HCT116 (cell line): ENCODE data around the gene CTRB2. TPM values are rescaled to one million over a fixed set of nuclear protein-coding genes. Genes with fewer than 3 reads are reported as not detected.

Source experiments
- ATAC-seq: fragments of 200-7000 bp; cut with Tn5 transposase; 2 replicates; pipeline ENCODE4 v1.9.1; 2020; ENCODE audit warnings: mild to moderate bottlenecking, moderate library complexity
- BruUV-seq: library from RNA; stranded (reverse); fragments of 400-500 nt; replicated peaks from 2 replicates; lab custom pipeline; 2021; lab: Mats Ljungman, UMichigan
- CTCF ChIA-PET: fragments of 300-600 bp; sonication (Branson Sonifier 250); formaldehyde crosslinking; loops from one replicate; lab custom pipeline; 2021; ENCODE audit warnings: antibody characterized with exemption; lab: Charles Lee
- POLR2A ChIA-PET: fragments of 300-600, 350-600 bp; sonication (Branson Sonifier 250); formaldehyde crosslinking; loops from one replicate; lab custom pipeline; 2021; ENCODE audit warnings: antibody characterized with exemption; lab: Charles Lee
- RAD21 ChIA-PET, 2 experiments: fragments of 300-600 bp; sonication (Branson Sonifier 250); formaldehyde crosslinking; loops; one replicate each; lab custom pipeline; 2023; ENCODE audit warnings: low total read pairs in 2 of 2; ENCODE audit not compliant: uncharacterized antibody in 2 of 2, unreplicated experiment in 2 of 2, low non-redundant PET in 1 of 2; lab: Charles Lee
- DNase-seq: peaks from one replicate; pipeline ENCODE4 v3.0.0-alpha.2; 2010; ENCODE audit warnings: low read depth, low spot score
- H2AFZ ChIP-seq: fragments of 200-600 bp; shearing (Covaris generic), sonication (generic); 2 replicates; pipeline ENCODE4 v1.6.1; 2017; ENCODE audit warnings: low read depth, mixed run types, mixed read lengths, antibody characterized with exemption, low read length; ENCODE audit not compliant: poor library complexity, severe bottlenecking
- H3K27ac ChIP-seq: 2 replicates; pipeline ENCODE4 v1.5.1; 2012; ENCODE audit warnings: low read depth, low read length
- H3K27me3 ChIP-seq: fragments of 200-600 bp; sonication (generic); 2 replicates; pipeline ENCODE4 v1.6.1; 2016; ENCODE audit warnings: mixed run types, low read length, mixed read lengths; ENCODE audit not compliant: insufficient read depth
- H3K36me3 ChIP-seq, 2 experiments: fragments of 200-500 bp in 1 of 2; fragments of 200-600 bp in 1 of 2; sonication (Bioruptor generic) in 1 of 2; sonication (generic) in 1 of 2; 2 replicates each; pipeline versions ENCODE4 v1.5.1 to v1.6.1; 2014 to 2016; ENCODE audit warnings: low read length in 2 of 2, inconsistent platforms in 1 of 2, mixed read lengths in 1 of 2, mixed run types in 1 of 2; ENCODE audit not compliant: insufficient read depth in 2 of 2, control insufficient read depth in 1 of 2
- H3K4me1 ChIP-seq, 2 experiments: fragments of 200-600 bp in 1 of 2; sonication (generic) in 1 of 2; 2 replicates each; pipeline versions ENCODE4 v1.5.1 to v1.6.1; 2012 to 2017; ENCODE audit warnings: low read length in 2 of 2, inconsistent platforms in 1 of 2, mild to moderate bottlenecking in 1 of 2, mixed read lengths in 1 of 2, mixed run types in 1 of 2, moderate library complexity in 1 of 2; ENCODE audit not compliant: insufficient read depth in 2 of 2, control insufficient read depth in 1 of 2
- H3K4me2 ChIP-seq: fragments of 200-600 bp; sonication (generic); 2 replicates; pipeline ENCODE4 v1.6.1; 2017; ENCODE audit warnings: mixed run types, low read length, mixed read lengths
- H3K4me3 ChIP-seq, 2 experiments: fragments of 200-600 bp in 1 of 2; sonication (generic) in 1 of 2; replicated peaks in 1 of 2; 2 replicates each; pipeline ENCODE4 v1.5.1; 2011 to 2016; ENCODE audit warnings: low read length in 2 of 2, control low read depth in 1 of 2, low read depth in 1 of 2, mild to moderate bottlenecking in 1 of 2, mixed read lengths in 1 of 2, mixed run types in 1 of 2
- H3K79me2 ChIP-seq: fragments of 200-600 bp; sonication (generic); 2 replicates; pipeline ENCODE4 v1.6.1; 2017; ENCODE audit warnings: mild to moderate bottlenecking, mixed run types, low read length, moderate library complexity, mixed read lengths; ENCODE audit not compliant: insufficient read depth
- H3K9ac ChIP-seq: fragments of 200-600 bp; sonication (generic); 2 replicates; pipeline ENCODE4 v1.6.1; 2016; ENCODE audit warnings: low read length, mixed read lengths
- H3K9me2 ChIP-seq: fragments of 200-600 bp; sonication (generic), shearing (Covaris generic); 2 replicates; pipeline ENCODE4 v1.6.1; 2017; ENCODE audit warnings: mixed run types, mild to moderate bottlenecking, moderate library complexity; ENCODE audit not compliant: insufficient read depth
- H3K9me3 ChIP-seq, 2 experiments: fragments of 200-500 bp in 1 of 2; fragments of 200-600 bp in 1 of 2; sonication (Bioruptor generic) in 1 of 2; sonication (generic) in 1 of 2; 2 replicates each; pipeline ENCODE4 v1.6.1; 2014 to 2017; ENCODE audit warnings: low read length in 2 of 2, mixed read lengths in 2 of 2, inconsistent platforms in 1 of 2, low read depth in 1 of 2, mild to moderate bottlenecking in 1 of 2, mixed run types in 1 of 2, moderate library complexity in 1 of 2; ENCODE audit not compliant: control insufficient read depth in 1 of 2, insufficient read depth in 1 of 2
- H4K20me1 ChIP-seq: fragments of 200-600 bp; sonication (generic), shearing (Covaris generic); 2 replicates; pipeline ENCODE4 v1.6.1; 2017; ENCODE audit warnings: mixed run types, mild to moderate bottlenecking, moderate library complexity; ENCODE audit not compliant: insufficient read depth
- CBX3 ChIP-seq: IDR thresholded peaks from 2 replicates; pipeline ENCODE4 v1.6.1; 2012; ENCODE audit warnings: low read depth
- CEBPB ChIP-seq: IDR thresholded peaks from 2 replicates; pipeline ENCODE4 v1.6.1; 2012; ENCODE audit warnings: low read depth
- EGR1 ChIP-seq: IDR thresholded peaks from 2 replicates; pipeline ENCODE4 v1.6.1; 2012; ENCODE audit warnings: low read depth
- EZH2 ChIP-seq: fragments of 200-600 bp; sonication (generic); IDR thresholded peaks from 2 replicates; pipeline ENCODE4 v1.6.1; 2017; ENCODE audit warnings: antibody characterized with exemption, mixed run types
- EZH2phosphoT487 ChIP-seq: fragments of 200-600 bp; IDR thresholded peaks from 2 replicates; pipeline ENCODE4 v1.6.1; 2018; ENCODE audit warnings: antibody characterized with exemption, borderline replicate concordance
- FOSL1 ChIP-seq: IDR thresholded peaks from 2 replicates; pipeline ENCODE4 v1.6.1; 2012; ENCODE audit warnings: low read depth
- JUND ChIP-seq: IDR thresholded peaks from 2 replicates; pipeline ENCODE4 v1.6.1; 2012
- POLR2A ChIP-seq: IDR thresholded peaks from 2 replicates; pipeline ENCODE4 v1.7.0; 2011; ENCODE audit warnings: borderline replicate concordance; ENCODE audit not compliant: insufficient read depth, insufficient read length; ENCODE audit errors: extremely low read depth
- POLR2AphosphoS5 ChIP-seq: IDR thresholded peaks from 2 replicates; pipeline ENCODE4 v1.6.1; 2011; ENCODE audit warnings: mild to moderate bottlenecking, low read depth, low read length, moderate library complexity
- RAD21 ChIP-seq: IDR thresholded peaks from 2 replicates; pipeline ENCODE4 v1.6.1; 2012; ENCODE audit warnings: low read depth, mild to moderate bottlenecking
- SP1 ChIP-seq: IDR thresholded peaks from 2 replicates; pipeline ENCODE4 v1.6.1; 2012; ENCODE audit warnings: low read depth
- SRF ChIP-seq: IDR thresholded peaks from 2 replicates; pipeline ENCODE4 v1.6.1; 2012; ENCODE audit warnings: low read depth
- YY1 ChIP-seq: IDR thresholded peaks from 2 replicates; pipeline ENCODE4 v1.6.1; 2011; ENCODE audit warnings: low read length, low read depth, moderate library complexity, mild to moderate bottlenecking; ENCODE audit not compliant: insufficient replicate concordance; ENCODE audit errors: extremely low read depth
- ZFX ChIP-seq: fragments of 450-650 bp; IDR thresholded peaks from 2 replicates; pipeline ENCODE4 v1.6.1; 2017
- ZNF274 ChIP-seq: fragments of 200-500 bp; sonication (Bioruptor generic); IDR thresholded peaks from 2 replicates; pipeline ENCODE4 v1.6.1; 2014; ENCODE audit warnings: mild to moderate bottlenecking, low read depth, low read length, inconsistent platforms
- intact Hi-C: fragments of 100-400 bp; cut with micrococcal nuclease; formaldehyde crosslinking; loops from 2 replicates; pipeline ENCODE4 v1.10.0; 2022
- total RNA-seq: library from RNA; stranded (reverse); gene quantifications from one replicate; pipeline ENCODE4 v1.2.1, GENCODE V29; 2021; ENCODE audit not compliant: unreplicated experiment
- TF ChIP-seq, protein P1 (sequence below), 3 experiments: fragments of 200-600 bp in 1 of 3; sonication (generic) in 1 of 3; IDR thresholded peaks in 2 of 3; conservative IDR thresholded peaks in 1 of 3; 2 replicates each; pipeline ENCODE4 v1.5.1; 2012 to 2017; ENCODE audit warnings: low read depth in 2 of 3, low read length in 2 of 3, antibody characterized with exemption in 1 of 3, borderline replicate concordance in 1 of 3, control low read depth in 1 of 3, mild to moderate bottlenecking in 1 of 3, mixed read lengths in 1 of 3, mixed run types in 1 of 3, moderate library complexity in 1 of 3; ENCODE audit not compliant: insufficient read depth in 1 of 3
- TF ChIP-seq, protein P2 (sequence below): IDR thresholded peaks from 2 replicates; pipeline ENCODE4 v1.6.1; 2011; ENCODE audit warnings: mild to moderate bottlenecking, low read length, moderate library complexity; ENCODE audit not compliant: insufficient replicate concordance; ENCODE audit errors: extremely low read depth
- TF ChIP-seq, protein P3 (sequence below): IDR thresholded peaks from 2 replicates; pipeline ENCODE4 v1.6.1; 2012
- TF ChIP-seq, protein P4 (sequence below): IDR thresholded peaks from 2 replicates; pipeline ENCODE4 v1.6.1; 2012
- TF ChIP-seq, protein P5 (sequence below): IDR thresholded peaks from 2 replicates; pipeline ENCODE4 v1.6.1; 2012; ENCODE audit warnings: low read depth

CTRB2 gene
- total RNA-seq, 1 experiment from 2014 or later, result 10.0 TPM

DNA sequence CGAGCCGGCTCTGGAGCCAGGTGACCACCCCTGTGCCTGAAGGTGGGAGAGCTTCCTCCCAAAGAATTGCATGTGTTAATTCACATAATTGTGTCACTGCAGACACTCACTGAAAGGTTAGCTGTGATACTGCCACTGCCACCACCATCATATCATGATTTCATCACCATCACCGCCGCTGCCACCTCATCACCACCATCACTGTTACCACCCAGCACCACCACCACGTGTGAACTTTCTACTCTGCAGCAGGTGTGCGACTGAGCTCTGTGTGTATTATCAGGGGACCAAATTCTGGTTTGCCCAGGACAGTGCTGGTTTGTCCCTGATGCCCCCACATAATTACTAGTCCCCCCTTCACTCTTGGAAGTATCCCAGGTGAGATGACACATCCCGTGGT, 29.3 kb upstream of the CTRB2 start (continued):
- no peak for TF ChIP-seq EZH2phosphoT487
- TF ChIP-seq RAD21, result no peak
- TF ChIP-seq EGR1, result no peak
- no peak for TF ChIP-seq JUND

DNA sequence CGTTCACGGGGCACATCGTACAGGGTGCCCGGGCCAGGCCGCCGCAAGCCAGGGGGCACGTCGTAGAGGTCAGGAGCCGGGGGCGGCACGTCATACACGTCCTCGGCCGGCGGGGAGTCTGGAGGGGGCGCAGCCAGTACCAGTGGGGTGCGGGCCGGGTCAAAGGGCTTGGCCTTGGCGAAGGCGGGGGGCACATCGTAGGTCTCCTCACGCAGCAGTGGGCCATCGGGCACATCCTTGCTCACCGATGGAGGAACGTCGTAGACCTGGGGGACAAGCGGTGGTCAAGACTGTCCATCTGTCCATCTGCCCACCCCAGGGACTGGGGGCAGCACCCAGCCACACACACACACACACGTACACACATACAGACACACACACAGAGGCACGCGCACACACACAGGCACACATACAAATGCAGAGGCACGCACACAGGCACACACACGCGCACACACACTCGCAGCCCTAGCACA, 28.8 kb upstream of the CTRB2 start:
- POLR2A ChIA-PET, result no interaction called here
- H4K20me1 ChIP-seq, result no peaks in the 10 kb centered on the region
- H3K27ac ChIP-seq, result no peak overlapping the region
- H3K4me1 ChIP-seq, result peaks cover 20 to 35% of the 10 kb centered on the region in 2 experiments
- peaks cover 16 to 35% of the 10 kb centered on the region in 2 experiments for H3K36me3 ChIP-seq
- no peak overlapping the region for H2AFZ ChIP-seq
- CTCF ChIA-PET, result interaction anchor here (0.8 to 2.9 kb wide), 2 partner anchors 10 to 151 kb away, joined by 5 to 41 read pairs; no protein-coding TSS in a partner anchor
- no peak for TF ChIP-seq CBX3
- TF ChIP-seq, protein P1, sequence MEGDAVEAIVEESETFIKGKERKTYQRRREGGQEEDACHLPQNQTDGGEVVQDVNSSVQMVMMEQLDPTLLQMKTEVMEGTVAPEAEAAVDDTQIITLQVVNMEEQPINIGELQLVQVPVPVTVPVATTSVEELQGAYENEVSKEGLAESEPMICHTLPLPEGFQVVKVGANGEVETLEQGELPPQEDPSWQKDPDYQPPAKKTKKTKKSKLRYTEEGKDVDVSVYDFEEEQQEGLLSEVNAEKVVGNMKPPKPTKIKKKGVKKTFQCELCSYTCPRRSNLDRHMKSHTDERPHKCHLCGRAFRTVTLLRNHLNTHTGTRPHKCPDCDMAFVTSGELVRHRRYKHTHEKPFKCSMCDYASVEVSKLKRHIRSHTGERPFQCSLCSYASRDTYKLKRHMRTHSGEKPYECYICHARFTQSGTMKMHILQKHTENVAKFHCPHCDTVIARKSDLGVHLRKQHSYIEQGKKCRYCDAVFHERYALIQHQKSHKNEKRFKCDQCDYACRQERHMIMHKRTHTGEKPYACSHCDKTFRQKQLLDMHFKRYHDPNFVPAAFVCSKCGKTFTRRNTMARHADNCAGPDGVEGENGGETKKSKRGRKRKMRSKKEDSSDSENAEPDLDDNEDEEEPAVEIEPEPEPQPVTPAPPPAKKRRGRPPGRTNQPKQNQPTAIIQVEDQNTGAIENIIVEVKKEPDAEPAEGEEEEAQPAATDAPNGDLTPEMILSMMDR (IDR thresholded peaks at IDR 0.05 in 2 of 3, conservative IDR thresholded peaks at IDR 0.05 in 1 of 3; ENCODE audit: borderline replicate concordance in 1 of 3, insufficient read depth in 1 of 3, low read depth in 2 of 3, low read length in 2 of 3), result no peak
- TF ChIP-seq YY1, result no peak
- TF ChIP-seq, protein P2, sequence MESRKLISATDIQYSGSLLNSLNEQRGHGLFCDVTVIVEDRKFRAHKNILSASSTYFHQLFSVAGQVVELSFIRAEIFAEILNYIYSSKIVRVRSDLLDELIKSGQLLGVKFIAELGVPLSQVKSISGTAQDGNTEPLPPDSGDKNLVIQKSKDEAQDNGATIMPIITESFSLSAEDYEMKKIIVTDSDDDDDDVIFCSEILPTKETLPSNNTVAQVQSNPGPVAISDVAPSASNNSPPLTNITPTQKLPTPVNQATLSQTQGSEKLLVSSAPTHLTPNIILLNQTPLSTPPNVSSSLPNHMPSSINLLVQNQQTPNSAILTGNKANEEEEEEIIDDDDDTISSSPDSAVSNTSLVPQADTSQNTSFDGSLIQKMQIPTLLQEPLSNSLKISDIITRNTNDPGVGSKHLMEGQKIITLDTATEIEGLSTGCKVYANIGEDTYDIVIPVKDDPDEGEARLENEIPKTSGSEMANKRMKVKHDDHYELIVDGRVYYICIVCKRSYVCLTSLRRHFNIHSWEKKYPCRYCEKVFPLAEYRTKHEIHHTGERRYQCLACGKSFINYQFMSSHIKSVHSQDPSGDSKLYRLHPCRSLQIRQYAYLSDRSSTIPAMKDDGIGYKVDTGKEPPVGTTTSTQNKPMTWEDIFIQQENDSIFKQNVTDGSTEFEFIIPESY, result no peak
- TF ChIP-seq RAD21, result no peak
- TF ChIP-seq ZFX, result no peak
- TF ChIP-seq POLR2AphosphoS5, result no peak
- TF ChIP-seq, protein P3, sequence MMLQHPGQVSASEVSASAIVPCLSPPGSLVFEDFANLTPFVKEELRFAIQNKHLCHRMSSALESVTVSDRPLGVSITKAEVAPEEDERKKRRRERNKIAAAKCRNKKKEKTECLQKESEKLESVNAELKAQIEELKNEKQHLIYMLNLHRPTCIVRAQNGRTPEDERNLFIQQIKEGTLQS, result no peak
- TF ChIP-seq SRF, result no peak
- TF ChIP-seq EZH2phosphoT487, result no peak
- no peak for TF ChIP-seq ZNF274
- no peak for TF ChIP-seq POLR2A
- TF ChIP-seq EZH2, result no peak
- TF ChIP-seq, protein P4, sequence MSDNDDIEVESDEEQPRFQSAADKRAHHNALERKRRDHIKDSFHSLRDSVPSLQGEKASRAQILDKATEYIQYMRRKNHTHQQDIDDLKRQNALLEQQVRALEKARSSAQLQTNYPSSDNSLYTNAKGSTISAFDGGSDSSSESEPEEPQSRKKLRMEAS, result no peak
- TF ChIP-seq, protein P5, sequence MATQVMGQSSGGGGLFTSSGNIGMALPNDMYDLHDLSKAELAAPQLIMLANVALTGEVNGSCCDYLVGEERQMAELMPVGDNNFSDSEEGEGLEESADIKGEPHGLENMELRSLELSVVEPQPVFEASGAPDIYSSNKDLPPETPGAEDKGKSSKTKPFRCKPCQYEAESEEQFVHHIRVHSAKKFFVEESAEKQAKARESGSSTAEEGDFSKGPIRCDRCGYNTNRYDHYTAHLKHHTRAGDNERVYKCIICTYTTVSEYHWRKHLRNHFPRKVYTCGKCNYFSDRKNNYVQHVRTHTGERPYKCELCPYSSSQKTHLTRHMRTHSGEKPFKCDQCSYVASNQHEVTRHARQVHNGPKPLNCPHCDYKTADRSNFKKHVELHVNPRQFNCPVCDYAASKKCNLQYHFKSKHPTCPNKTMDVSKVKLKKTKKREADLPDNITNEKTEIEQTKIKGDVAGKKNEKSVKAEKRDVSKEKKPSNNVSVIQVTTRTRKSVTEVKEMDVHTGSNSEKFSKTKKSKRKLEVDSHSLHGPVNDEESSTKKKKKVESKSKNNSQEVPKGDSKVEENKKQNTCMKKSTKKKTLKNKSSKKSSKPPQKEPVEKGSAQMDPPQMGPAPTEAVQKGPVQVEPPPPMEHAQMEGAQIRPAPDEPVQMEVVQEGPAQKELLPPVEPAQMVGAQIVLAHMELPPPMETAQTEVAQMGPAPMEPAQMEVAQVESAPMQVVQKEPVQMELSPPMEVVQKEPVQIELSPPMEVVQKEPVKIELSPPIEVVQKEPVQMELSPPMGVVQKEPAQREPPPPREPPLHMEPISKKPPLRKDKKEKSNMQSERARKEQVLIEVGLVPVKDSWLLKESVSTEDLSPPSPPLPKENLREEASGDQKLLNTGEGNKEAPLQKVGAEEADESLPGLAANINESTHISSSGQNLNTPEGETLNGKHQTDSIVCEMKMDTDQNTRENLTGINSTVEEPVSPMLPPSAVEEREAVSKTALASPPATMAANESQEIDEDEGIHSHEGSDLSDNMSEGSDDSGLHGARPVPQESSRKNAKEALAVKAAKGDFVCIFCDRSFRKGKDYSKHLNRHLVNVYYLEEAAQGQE, result no peak
- TF ChIP-seq CEBPB, result no peak
- TF ChIP-seq SP1, result no peak
- TF ChIP-seq FOSL1, result no peak
- H3K9me2 ChIP-seq, result no peaks in the 10 kb centered on the region
- no TSS peak for BruUV-seq
- intact Hi-C loops, result no loop called here
- H3K9ac ChIP-seq, result no peak overlapping the region
- ATAC-seq (no peak), DNase-seq (no peak)
- peaks cover 37% of the 10 kb centered on the region; the same call in 1 of the 2 replicates for H3K79me2 ChIP-seq
- H3K9me3 ChIP-seq, result no peaks in the 10 kb centered on the region
- RAD21 ChIA-PET, result no interaction called here
- no peaks in the 10 kb centered on the region for H3K27me3 ChIP-seq
- no peak overlapping the region for H3K4me3 ChIP-seq
- H3K4me2 ChIP-seq, result no peak overlapping the region
